DMS53 treated with DMSO at 0.1 percent for 48 hours (cell line): ENCODE measurements around the gene ALKBH6.
A peak's percentile ranks its signal among the peaks of the same experiment; 100 is the strongest.
"Not testable (repeated sequence)": the region's sequence is repeated elsewhere in the genome, so short reads cannot be mapped to it uniquely, and the experiment has no call there.

ENCODE experiments used
- DNase-seq: peaks from one replicate; lab custom pipeline; 2025; ENCODE audit not compliant: unreplicated experiment; lab: John Stamatoyannopoulos, UW

ALKBH6 gene

GRCh38 chr19:35993923-35994598, 20.0 kb downstream of the ALKBH6 start:
- no peak for DNase-seq

GRCh38 chr19:35992907-35993765, 20.9 kb downstream of the ALKBH6 start:
- no peak for DNase-seq

- DNase-seq, result no peak
Observed at GRCh38 chr19:35991731-35992450, 22.1 kb downstream of the ALKBH6 start.

GRCh38 chr19:35990771-35991730, 23.0 kb downstream of the ALKBH6 start:
- DNase-seq, result no peak

GRCh38 chr19:35990156-35990555, 23.9 kb downstream of the ALKBH6 start:
- no peak for DNase-seq

GRCh38 chr19:35988824-35989223, 25.2 kb downstream of the ALKBH6 start:
- DNase-seq, result no peak

GRCh38 chr19:35987571-35987896, 26.5 kb downstream of the ALKBH6 start:
- DNase-seq, result no peak

- peak; percentile 51 for DNase-seq
Observed at GRCh38 chr19:35986664-35987570, 27.1 kb downstream of the ALKBH6 start.

GRCh38 chr19:35986111-35986510, 27.9 kb downstream of the ALKBH6 start:
- no peak for DNase-seq

- no peak for DNase-seq
Observed at GRCh38 chr19:35983177-35983576, 30.8 kb downstream of the ALKBH6 start.

- not testable (repeated sequence) for DNase-seq
Observed at GRCh38 chr19:35980997-35981396, 33.0 kb downstream of the ALKBH6 start.

GRCh38 chr19:35978832-35979365, 35.1 kb downstream of the ALKBH6 start:
- no peak for DNase-seq

GRCh38 chr19:35978271-35978670, 35.7 kb downstream of the ALKBH6 start:
- no peak for DNase-seq

- no peak for DNase-seq
Observed at GRCh38 chr19:35977446-35978222, 36.4 kb downstream of the ALKBH6 start.

GRCh38 chr19:35975608-35976214, 38.3 kb downstream of the ALKBH6 start:
- no peak for DNase-seq

GRCh38 chr19:35973487-35973886, 40.5 kb downstream of the ALKBH6 start:
- DNase-seq, result no peak

- DNase-seq, result no peak
Observed at GRCh38 chr19:35966771-35967170, 47.2 kb downstream of the ALKBH6 start.

- DNase-seq, result no peak
Observed at GRCh38 chr19:35963514-35963913, 50.5 kb downstream of the ALKBH6 start.
